ENCODE data around the gene LHX3.

DNA sequence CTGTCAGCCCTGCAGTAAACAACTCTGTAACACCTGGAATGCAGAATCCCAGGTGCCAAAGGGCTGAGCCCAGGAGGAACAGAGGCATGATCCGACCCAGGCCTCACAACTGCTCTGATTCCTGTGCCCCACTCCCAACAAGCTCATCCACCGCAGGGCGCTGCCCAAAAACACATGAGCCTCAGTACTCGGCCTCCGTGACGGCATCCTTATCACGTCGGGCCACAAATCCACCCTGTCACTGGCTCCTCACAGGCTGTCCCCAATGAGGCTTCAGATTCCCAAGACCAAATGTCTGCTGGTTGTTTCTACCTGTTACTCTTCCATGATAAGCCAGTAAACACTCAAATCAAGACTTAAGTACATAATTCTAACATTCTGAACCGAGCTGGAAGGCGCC is 25.4 kb upstream of the LHX3 start:
- TF ChIP-seq, protein P1, sequence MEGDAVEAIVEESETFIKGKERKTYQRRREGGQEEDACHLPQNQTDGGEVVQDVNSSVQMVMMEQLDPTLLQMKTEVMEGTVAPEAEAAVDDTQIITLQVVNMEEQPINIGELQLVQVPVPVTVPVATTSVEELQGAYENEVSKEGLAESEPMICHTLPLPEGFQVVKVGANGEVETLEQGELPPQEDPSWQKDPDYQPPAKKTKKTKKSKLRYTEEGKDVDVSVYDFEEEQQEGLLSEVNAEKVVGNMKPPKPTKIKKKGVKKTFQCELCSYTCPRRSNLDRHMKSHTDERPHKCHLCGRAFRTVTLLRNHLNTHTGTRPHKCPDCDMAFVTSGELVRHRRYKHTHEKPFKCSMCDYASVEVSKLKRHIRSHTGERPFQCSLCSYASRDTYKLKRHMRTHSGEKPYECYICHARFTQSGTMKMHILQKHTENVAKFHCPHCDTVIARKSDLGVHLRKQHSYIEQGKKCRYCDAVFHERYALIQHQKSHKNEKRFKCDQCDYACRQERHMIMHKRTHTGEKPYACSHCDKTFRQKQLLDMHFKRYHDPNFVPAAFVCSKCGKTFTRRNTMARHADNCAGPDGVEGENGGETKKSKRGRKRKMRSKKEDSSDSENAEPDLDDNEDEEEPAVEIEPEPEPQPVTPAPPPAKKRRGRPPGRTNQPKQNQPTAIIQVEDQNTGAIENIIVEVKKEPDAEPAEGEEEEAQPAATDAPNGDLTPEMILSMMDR (conservative IDR thresholded peaks at IDR 0.05; ENCODE audit: low read length): no peak
- TF ChIP-seq EZH2phosphoT487 (IDR thresholded peaks at IDR 0.05; ENCODE audit: borderline replicate concordance): no peak
